Measurements from ENCODE around the gene ARL15. TPM values are rescaled to one million over a fixed set of nuclear protein-coding genes. Genes with fewer than 3 reads are reported as not detected.

The ARL15 gene
- total and polyA plus RNA-seq, 9 donors, result 14.9 to 34.0 (median 19.2) TPM

GRCh38 chr5:54329731-54330709 lies 19.6 kb upstream of the ARL15 start:
- intact Hi-C loops (cut with DNase I), result loop anchor here in 1 of 4 donors (5.0 kb wide), 1 partner anchor 1618 kb away; no protein-coding TSS in a partner anchor
- Histone ChIP-seq H3K27ac (no peak overlapping the region), H3K9me3 (no peaks in the 10 kb centered on the region), H3K27me3 (no peaks in the 10 kb centered on the region), H3K4me1 (ENCODE audit: insufficient read depth) (no peaks in the 10 kb centered on the region), H3K4me3 (no peak overlapping the region), H3K36me3 (no peaks in the 10 kb centered on the region)
- no peak for DNase-seq
- no peak for TF ChIP-seq EP300 (IDR thresholded peaks at IDR 0.05)
- TF ChIP-seq CTCF (IDR thresholded peaks at IDR 0.05), result no peak
- 77 to 88% (median 80%) methylated on average over 4 of the region's 4 CpGs for WGBS, 3 donors

DNA sequence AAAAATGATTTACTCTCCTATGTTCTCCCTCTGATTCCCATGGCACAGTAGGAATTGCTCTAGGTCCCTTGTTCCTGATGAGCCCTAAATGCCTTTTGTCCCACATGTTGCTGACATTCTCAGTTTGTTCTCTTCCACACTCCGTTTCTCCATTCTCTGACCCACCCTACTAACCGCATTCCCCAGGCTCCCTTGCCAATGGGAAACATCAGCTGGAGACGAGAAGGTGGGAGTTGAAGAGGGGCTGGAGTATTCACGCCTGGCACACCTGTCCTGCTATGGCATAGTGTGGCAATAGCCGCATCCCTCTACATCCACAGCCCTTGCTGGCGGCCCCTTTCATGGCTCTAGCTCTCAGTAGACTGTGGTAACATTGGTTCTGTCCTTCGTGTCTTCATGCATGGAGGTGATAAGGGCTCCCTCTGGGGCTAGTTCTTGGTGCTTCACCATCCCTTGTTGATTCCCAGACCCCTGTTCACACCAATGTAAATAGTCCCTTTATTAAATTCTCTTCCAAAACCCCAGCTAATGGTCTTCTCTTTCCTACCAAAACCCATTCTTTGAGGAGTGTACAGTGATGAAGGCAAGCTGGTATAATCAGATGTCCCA lies 16.4 kb upstream of the ARL15 start:
- TF ChIP-seq CTCF (IDR thresholded peaks at IDR 0.05), result no peak
- TF ChIP-seq EP300 (IDR thresholded peaks at IDR 0.05), result no peak
- no peak for TF ChIP-seq POLR2A (IDR thresholded peaks at IDR 0.05)
- Histone ChIP-seq H3K36me3 (no peaks in the 10 kb centered on the region), H3K27ac (no peak overlapping the region), H3K4me1 (ENCODE audit: insufficient read depth) (no peaks in the 10 kb centered on the region), H3K4me3 (no peak overlapping the region), H3K9me3 (no peaks in the 10 kb centered on the region), H3K27me3 (no peaks in the 10 kb centered on the region)
- no peak for DNase-seq
- intact Hi-C loops (cut with DNase I), result loop anchor here in 1 of 4 donors (5.0 kb wide), 1 partner anchor 1614 kb away; no protein-coding TSS in a partner anchor
- 92 to 96% (median 94%) methylated on average over 7 of the region's 7 CpGs for WGBS, 3 donors

DNA sequence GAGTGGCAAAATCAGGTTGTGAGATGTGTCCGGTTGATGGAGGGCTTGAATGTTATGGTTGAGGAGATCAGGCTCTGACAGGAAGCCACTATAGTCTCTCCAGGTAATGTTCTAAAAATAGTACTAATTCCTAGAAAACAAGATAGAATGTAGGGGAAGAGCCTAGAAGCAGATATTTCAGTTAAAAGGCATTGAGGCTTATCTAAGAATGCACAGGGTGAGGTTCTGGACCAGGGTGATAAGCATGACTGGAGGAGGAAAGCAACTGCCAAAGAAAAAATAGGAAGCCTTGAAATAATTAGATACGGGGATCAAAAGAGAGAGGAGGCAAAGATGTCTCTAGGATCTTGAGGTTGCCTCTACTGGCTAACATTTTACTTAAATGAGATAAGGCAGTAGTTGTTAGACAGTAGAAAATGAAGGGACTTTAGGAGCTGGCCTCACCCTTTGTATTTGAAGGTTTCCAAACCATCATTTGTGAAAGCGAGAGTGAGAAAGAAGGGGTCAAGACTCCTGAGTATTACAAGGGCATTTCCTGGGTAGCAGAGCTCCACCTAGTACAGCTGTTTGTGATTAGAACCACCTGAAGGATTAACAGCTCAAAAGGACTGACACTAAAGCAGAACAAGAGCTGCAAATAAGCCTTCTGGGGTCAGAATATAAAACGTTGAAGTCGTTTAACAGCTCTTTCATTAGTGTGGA lies 15.4 kb upstream of the ARL15 start:
- Histone ChIP-seq H3K4me1 (ENCODE audit: insufficient read depth) (no peaks in the 10 kb centered on the region), H3K36me3 (no peaks in the 10 kb centered on the region), H3K9me3 (no peaks in the 10 kb centered on the region), H3K27ac (no peak overlapping the region), H3K27me3 (no peaks in the 10 kb centered on the region), H3K4me3 (no peak overlapping the region)
- intact Hi-C loops (cut with DNase I), result loop anchor here in 1 of 4 donors (5.0 kb wide), 1 partner anchor 1613 kb away; no protein-coding TSS in a partner anchor
- no peak for DNase-seq
- TF ChIP-seq EP300 (IDR thresholded peaks at IDR 0.05) (no peak), CTCF (IDR thresholded peaks at IDR 0.05) (no peak), POLR2A (IDR thresholded peaks at IDR 0.05) (no peak)
- WGBS, 3 donors, result 54 to 57% (median 55%) methylated on average over 5 of the region's 5 CpGs

DNA sequence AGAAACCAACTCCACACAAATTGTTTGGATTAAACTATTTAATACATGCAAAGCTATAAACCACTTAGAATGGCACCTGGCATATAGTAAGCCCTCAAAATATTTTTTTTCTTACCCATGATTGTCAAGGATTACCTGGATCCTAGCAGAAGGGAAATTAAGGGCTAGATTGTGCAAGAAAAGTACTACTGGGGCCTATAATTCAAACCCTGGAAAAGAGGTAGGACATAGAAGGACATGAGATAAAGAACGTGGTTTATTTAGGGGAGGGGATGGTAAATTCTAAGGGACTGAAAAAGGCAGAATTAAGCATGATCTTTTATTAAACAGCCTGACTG lies 14.9 kb upstream of the ARL15 start:
- Histone ChIP-seq H3K36me3 (no peaks in the 10 kb centered on the region), H3K27ac (no peak overlapping the region), H3K4me1 (ENCODE audit: insufficient read depth) (no peaks in the 10 kb centered on the region), H3K27me3 (no peaks in the 10 kb centered on the region), H3K4me3 (no peak overlapping the region), H3K9me3 (no peaks in the 10 kb centered on the region)
- 52 to 61% (median 59%) methylated on average over 1 of the region's 1 CpG for WGBS, 3 donors
- intact Hi-C loops (cut with DNase I), result loop anchor here in 1 of 4 donors (5.0 kb wide), 1 partner anchor 1613 kb away; no protein-coding TSS in a partner anchor
- no peak for DNase-seq
- TF ChIP-seq EP300 (IDR thresholded peaks at IDR 0.05), result no peak
- no peak for TF ChIP-seq POLR2A (IDR thresholded peaks at IDR 0.05)
- TF ChIP-seq CTCF (IDR thresholded peaks at IDR 0.05), result no peak
